Measurements from ENCODE around the gene SEMA7A.

The SEMA7A gene

DNA sequence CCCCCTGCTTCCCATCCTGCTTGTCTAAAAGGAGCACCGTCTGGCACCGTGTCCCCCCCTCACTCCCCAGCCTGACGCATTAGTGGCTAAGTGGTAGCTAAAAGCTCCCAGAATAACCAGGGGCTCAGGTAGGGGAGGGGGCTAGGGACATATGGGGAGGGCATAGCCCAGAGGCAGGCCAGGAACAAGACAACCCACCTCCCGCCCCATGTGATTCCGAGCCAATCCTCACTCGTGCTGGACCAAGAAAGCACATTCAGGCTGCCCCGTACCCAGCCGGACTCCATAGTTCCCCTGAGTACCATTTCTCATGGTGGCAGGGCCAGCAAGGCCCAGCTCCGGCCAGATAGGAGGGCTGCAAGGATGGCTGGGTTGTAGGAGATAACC, 11.5 kb downstream of the SEMA7A start:
- H3K4me1 ChIP-seq (ENCODE audit: low read depth, poor library complexity, severe bottlenecking) = peaks cover 19% of the 10 kb centered on the region
- H3K36me3 ChIP-seq (ENCODE audit: insufficient read depth) = no peaks in the 10 kb centered on the region
- no peak overlapping the region for H3K4me3 ChIP-seq (IDR thresholded peaks at IDR 0.05; ENCODE audit: insufficient read depth, low read depth, low read length)
- H3K79me2 ChIP-seq (ENCODE audit: insufficient read depth, low read depth) = no peaks in the 10 kb centered on the region
- H3K9ac ChIP-seq = no peak overlapping the region
- no peak overlapping the region for H3K4me2 ChIP-seq
- TF ChIP-seq, protein P1, sequence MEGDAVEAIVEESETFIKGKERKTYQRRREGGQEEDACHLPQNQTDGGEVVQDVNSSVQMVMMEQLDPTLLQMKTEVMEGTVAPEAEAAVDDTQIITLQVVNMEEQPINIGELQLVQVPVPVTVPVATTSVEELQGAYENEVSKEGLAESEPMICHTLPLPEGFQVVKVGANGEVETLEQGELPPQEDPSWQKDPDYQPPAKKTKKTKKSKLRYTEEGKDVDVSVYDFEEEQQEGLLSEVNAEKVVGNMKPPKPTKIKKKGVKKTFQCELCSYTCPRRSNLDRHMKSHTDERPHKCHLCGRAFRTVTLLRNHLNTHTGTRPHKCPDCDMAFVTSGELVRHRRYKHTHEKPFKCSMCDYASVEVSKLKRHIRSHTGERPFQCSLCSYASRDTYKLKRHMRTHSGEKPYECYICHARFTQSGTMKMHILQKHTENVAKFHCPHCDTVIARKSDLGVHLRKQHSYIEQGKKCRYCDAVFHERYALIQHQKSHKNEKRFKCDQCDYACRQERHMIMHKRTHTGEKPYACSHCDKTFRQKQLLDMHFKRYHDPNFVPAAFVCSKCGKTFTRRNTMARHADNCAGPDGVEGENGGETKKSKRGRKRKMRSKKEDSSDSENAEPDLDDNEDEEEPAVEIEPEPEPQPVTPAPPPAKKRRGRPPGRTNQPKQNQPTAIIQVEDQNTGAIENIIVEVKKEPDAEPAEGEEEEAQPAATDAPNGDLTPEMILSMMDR (conservative IDR thresholded peaks at IDR 0.05; ENCODE audit: low read depth, low read length) = no peak
- H3K27me3 ChIP-seq (ENCODE audit: insufficient read depth, low read depth) = no peaks in the 10 kb centered on the region
- H3K27ac ChIP-seq = no peak overlapping the region
- H2AFZ ChIP-seq (ENCODE audit: low read depth) = no peak overlapping the region
- no peaks in the 10 kb centered on the region for H4K20me1 ChIP-seq (ENCODE audit: insufficient read depth)

DNA sequence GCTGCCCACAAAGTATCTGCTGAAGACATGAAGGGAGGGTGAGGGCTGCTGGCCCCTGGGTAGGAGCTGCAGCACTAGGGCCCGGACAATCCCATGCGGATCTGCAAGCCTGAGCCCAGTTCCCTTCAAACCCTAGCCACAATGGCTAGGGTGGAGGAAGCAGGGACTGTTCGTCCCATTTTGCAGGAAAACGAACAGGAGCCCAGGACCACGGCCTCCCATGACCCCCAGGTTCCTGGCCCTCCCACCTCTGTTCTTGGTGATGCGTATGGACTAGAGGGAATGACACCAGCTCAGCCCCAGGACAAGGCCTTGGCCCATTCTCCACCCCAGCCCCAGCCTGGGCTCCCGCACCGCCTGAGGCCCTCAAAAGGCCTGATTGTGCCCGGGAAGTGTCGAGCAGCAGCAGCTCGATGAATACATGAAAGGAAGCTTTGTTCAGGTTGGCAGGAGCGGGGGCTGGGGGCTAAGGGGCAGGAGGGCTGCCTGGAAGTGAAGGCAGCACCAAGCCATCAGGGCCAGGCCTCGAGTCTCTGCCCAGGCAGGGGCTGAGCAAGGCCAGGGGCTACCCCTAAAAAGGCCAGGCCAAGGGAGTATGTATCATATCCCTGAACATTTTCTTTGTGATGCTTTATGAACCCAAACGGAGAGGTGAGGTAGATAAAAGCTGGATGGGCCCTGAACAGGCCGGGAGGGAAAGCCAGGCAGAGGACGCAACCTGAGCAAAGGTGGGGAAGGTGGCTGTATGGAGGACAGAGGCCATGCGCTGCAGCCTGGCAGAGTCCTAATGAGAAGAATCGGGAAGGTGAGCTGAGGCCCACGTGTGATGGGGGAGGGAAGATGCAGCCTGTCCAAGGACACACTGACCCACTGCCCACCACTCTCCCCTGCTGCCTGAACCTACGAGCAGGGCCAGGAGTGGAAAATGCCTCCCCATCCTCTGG, 12.2 kb downstream of the SEMA7A start:
- Histone ChIP-seq H3K9ac (no peak overlapping the region), H4K20me1 (ENCODE audit: insufficient read depth) (no peaks in the 10 kb centered on the region), H3K27ac (no peak overlapping the region), H3K4me3 (IDR thresholded peaks at IDR 0.05; ENCODE audit: insufficient read depth, low read depth, low read length) (no peak overlapping the region), H3K79me2 (ENCODE audit: insufficient read depth, low read depth) (no peaks in the 10 kb centered on the region), H3K27me3 (ENCODE audit: insufficient read depth, low read depth) (no peaks in the 10 kb centered on the region), H3K4me2 (no peak overlapping the region), H3K36me3 (ENCODE audit: insufficient read depth) (no peaks in the 10 kb centered on the region), H3K4me1 (ENCODE audit: low read depth, poor library complexity, severe bottlenecking) (peaks cover 19% of the 10 kb centered on the region), H2AFZ (ENCODE audit: low read depth) (no peak overlapping the region)
- TF ChIP-seq, protein P1 (conservative IDR thresholded peaks at IDR 0.05; ENCODE audit: low read depth, low read length) = no peak

DNA sequence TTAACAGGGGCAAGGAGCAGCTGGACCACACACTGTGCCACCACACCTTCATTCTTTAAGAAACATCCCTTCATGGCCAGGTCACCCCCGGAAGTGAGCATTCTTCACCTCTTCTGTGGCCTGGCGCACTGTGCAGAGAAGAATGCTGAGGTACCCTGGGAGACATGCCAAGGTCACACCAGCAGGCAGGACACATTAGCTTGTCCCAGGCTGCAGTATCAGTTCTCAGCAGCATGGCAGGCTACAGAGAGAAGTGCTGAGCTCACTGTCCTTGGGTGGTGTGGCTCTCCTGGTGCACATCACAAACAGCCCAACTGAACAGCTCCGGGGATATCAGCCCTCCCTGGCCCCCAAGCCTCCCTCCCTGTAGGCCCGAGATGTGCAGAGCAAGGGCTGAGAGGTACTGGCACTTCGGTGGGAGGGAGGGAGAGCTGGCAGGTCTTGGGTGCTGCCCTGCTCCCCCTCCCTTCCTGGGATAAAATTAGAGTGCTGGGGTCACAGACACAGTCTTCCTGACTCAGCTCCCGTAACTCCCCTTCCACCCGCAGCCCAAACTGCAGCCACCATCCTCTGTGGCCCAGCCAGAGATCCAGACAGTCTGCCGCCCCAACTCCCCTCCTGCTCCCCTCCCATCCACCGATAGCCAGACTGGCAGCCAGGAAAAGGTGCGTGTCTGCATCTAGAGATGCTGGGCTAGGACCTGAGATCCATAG, 13.4 kb downstream of the SEMA7A start:
- no peak overlapping the region for H3K4me3 ChIP-seq (IDR thresholded peaks at IDR 0.05; ENCODE audit: insufficient read depth, low read depth, low read length)
- H3K27ac ChIP-seq = no peak overlapping the region; the same call in 1 of the 2 replicates
- H3K79me2 ChIP-seq (ENCODE audit: insufficient read depth, low read depth) = no peaks in the 10 kb centered on the region
- TF ChIP-seq, protein P1 (conservative IDR thresholded peaks at IDR 0.05; ENCODE audit: low read depth, low read length) = no peak
- peak overlapping the region; percentile 45; the same call in 1 of the 2 replicates for H2AFZ ChIP-seq (ENCODE audit: low read depth)
- H4K20me1 ChIP-seq (ENCODE audit: insufficient read depth) = no peaks in the 10 kb centered on the region
- H3K36me3 ChIP-seq (ENCODE audit: insufficient read depth) = no peaks in the 10 kb centered on the region
- H3K9ac ChIP-seq = no peak overlapping the region
- peaks cover 31% of the 10 kb centered on the region for H3K4me1 ChIP-seq (ENCODE audit: low read depth, poor library complexity, severe bottlenecking)
- H3K4me2 ChIP-seq = peak overlapping the region; percentile 31; the same call in 1 of the 2 replicates
- no peaks in the 10 kb centered on the region for H3K27me3 ChIP-seq (ENCODE audit: insufficient read depth, low read depth)

DNA sequence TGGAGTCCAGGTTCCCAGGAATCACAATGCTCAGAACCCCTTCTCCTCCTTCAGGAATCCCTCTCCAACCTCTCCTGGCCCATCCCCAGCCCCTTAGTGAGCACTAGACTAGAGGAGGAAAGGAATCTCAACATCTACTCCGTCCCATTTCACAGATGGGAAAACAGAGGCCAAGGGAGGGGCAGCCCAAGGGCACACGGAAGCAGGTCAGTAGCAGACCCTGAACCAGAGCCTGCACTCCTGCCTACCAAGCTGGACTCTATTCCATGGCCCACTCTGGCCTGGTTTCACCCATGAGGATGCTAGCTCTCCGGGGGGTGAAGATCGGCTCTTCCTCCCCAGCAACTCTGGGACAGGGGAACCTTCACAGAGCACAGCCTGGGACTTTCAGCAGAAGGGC, 14.3 kb downstream of the SEMA7A start:
- TF ChIP-seq, protein P1 (conservative IDR thresholded peaks at IDR 0.05; ENCODE audit: low read depth, low read length) = no peak
- Histone ChIP-seq H3K36me3 (ENCODE audit: insufficient read depth) (no peaks in the 10 kb centered on the region), H3K4me2 (no peak overlapping the region; the same call in 1 of the 2 replicates), H3K4me3 (IDR thresholded peaks at IDR 0.05; ENCODE audit: insufficient read depth, low read depth, low read length) (no peak overlapping the region), H3K27ac (no peak overlapping the region), H3K9ac (no peak overlapping the region), H3K4me1 (ENCODE audit: low read depth, poor library complexity, severe bottlenecking) (peaks cover 40% of the 10 kb centered on the region), H4K20me1 (ENCODE audit: insufficient read depth) (no peaks in the 10 kb centered on the region), H3K79me2 (ENCODE audit: insufficient read depth, low read depth) (no peaks in the 10 kb centered on the region), H2AFZ (ENCODE audit: low read depth) (no peak overlapping the region), H3K27me3 (ENCODE audit: insufficient read depth, low read depth) (no peaks in the 10 kb centered on the region)
